GM13977 (cell line): Measurements from ENCODE around the gene WDR87.

Experiments used
- DNase-seq: peaks from one replicate; pipeline ENCODE4 v3.0.0; 2012; ENCODE audit warnings: low spot score
- CTCF ChIP-seq: IDR thresholded peaks from 2 replicates; pipeline ENCODE4 v1.5.1; 2012; ENCODE audit warnings: mild to moderate bottlenecking, control low read depth; ENCODE audit not compliant: insufficient read depth; ENCODE audit errors: extremely low read depth, missing control alignments
- in situ Hi-C: fragments of 300-500 bp; cut with MboI; formaldehyde crosslinking; loops from one replicate; pipeline ENCODE4 v1.12.0; 2022; ENCODE audit warnings: low sequenced_read_pairs, low pct_unique_long_range_greater_than_20kb, mixed read lengths, inconsistent platforms; ENCODE audit not compliant: unreplicated experiment

Gene WDR87

GRCh38 chr19:37950471-37951175, 44.2 kb upstream of the WDR87 start:
- in situ Hi-C loops = no loop called here
- no peak for TF ChIP-seq CTCF
- no peak for DNase-seq

- DNase-seq = no peak
- TF ChIP-seq CTCF = no peak
- in situ Hi-C loops = no loop called here
Observed at GRCh38 chr19:37948362-37948761, 42.0 kb upstream of the WDR87 start.

GRCh38 chr19:37947778-37948177, 41.4 kb upstream of the WDR87 start:
- no peak for TF ChIP-seq CTCF
- in situ Hi-C loops = no loop called here
- no peak for DNase-seq

- no peak for TF ChIP-seq CTCF
- in situ Hi-C loops = no loop called here
- DNase-seq = no peak
Observed at GRCh38 chr19:37946132-37946531, 39.7 kb upstream of the WDR87 start.

- in situ Hi-C loops = no loop called here
- TF ChIP-seq CTCF = no peak
- no peak for DNase-seq
Observed at GRCh38 chr19:37943480-37943879, 37.1 kb upstream of the WDR87 start.

- DNase-seq = no peak
- in situ Hi-C loops = no loop called here
- TF ChIP-seq CTCF = no peak
Observed at GRCh38 chr19:37942516-37942902, 36.1 kb upstream of the WDR87 start.
